Panc1 (cell line): Measurements from ENCODE around the gene NR6A1. TPM values are rescaled to one million over a fixed set of nuclear protein-coding genes. Genes with fewer than 3 reads are reported as not detected.

Experiments used
- ATAC-seq: fragments of 200-7000 bp; cut with Tn5 transposase; 2 replicates; pipeline ENCODE4 v1.9.1; 2020; ENCODE audit warnings: mild to moderate bottlenecking, moderate library complexity
- BruUV-seq: library from RNA; stranded (reverse); fragments of 400-500 nt; replicated peaks from 2 replicates; lab custom pipeline; 2021; lab: Mats Ljungman, UMichigan
- CTCF ChIA-PET: fragments of 300-600 bp; sonication (Branson Sonifier 250); formaldehyde crosslinking; loops from one replicate; lab custom pipeline; 2022; ENCODE audit warnings: antibody characterized with exemption; lab: Charles Lee
- POLR2A ChIA-PET: fragments of 300-600 bp; sonication (Branson Sonifier 250); formaldehyde crosslinking; loops from one replicate; lab custom pipeline; 2022; ENCODE audit warnings: antibody characterized with exemption; lab: Charles Lee
- DNase-seq: peaks from one replicate; pipeline ENCODE4 v3.0.0-alpha.2; 2010; ENCODE audit warnings: low read depth, low spot score
- H3K27ac ChIP-seq: 2 replicates; pipeline ENCODE4 v1.5.1; 2011; ENCODE audit warnings: mild to moderate bottlenecking, low read length, inconsistent platforms
- H3K27me3 ChIP-seq: fragments of 200-500 bp; sonication (Bioruptor generic); 2 replicates; pipeline ENCODE4 v1.6.0; 2014; ENCODE audit warnings: low read length, inconsistent platforms; ENCODE audit not compliant: control insufficient read depth, insufficient read depth
- H3K36me3 ChIP-seq: fragments of 200-500 bp; sonication (Bioruptor generic); 2 replicates; pipeline ENCODE4 v1.5.1; 2014; ENCODE audit warnings: inconsistent platforms, mild to moderate bottlenecking, low read length, moderate library complexity; ENCODE audit not compliant: control insufficient read depth, insufficient read depth
- H3K4me1 ChIP-seq: 2 replicates; pipeline ENCODE4 v1.5.1; 2011; ENCODE audit warnings: inconsistent platforms, mild to moderate bottlenecking, low read length, moderate library complexity; ENCODE audit not compliant: control insufficient read depth, insufficient read depth
- H3K4me3 ChIP-seq, 2 experiments: 2 replicates each; pipeline ENCODE4 v1.5.1; 2011 to 2012; ENCODE audit warnings: low read depth in 2 of 2, low read length in 2 of 2, mild to moderate bottlenecking in 2 of 2, inconsistent platforms in 1 of 2, moderate library complexity in 1 of 2
- H3K9me3 ChIP-seq: fragments of 200-500 bp; sonication (Bioruptor generic); 2 replicates; pipeline ENCODE4 v1.5.1; 2014; ENCODE audit warnings: low read depth, mild to moderate bottlenecking, inconsistent platforms, low read length, moderate library complexity; ENCODE audit not compliant: control insufficient read depth, insufficient read depth
- CTCF ChIP-seq: fragments of 450-650 bp; IDR thresholded peaks from 2 replicates; pipeline ENCODE4 v1.5.1; 2017; ENCODE audit warnings: mild to moderate bottlenecking
- POLR2AphosphoS5 ChIP-seq: IDR thresholded peaks from 2 replicates; pipeline ENCODE4 v1.6.1; 2012; ENCODE audit warnings: mild to moderate bottlenecking, low read depth, low read length, moderate library complexity
- REST ChIP-seq, 2 experiments: IDR thresholded peaks; 2 replicates each; pipeline ENCODE4 v1.6.1; 2011 to 2012; ENCODE audit warnings: low read depth in 2 of 2, control low read depth in 1 of 2, low read length in 1 of 2, mild to moderate bottlenecking in 1 of 2, moderate library complexity in 1 of 2; ENCODE audit not compliant: insufficient read depth in 1 of 2
- SIN3A ChIP-seq: IDR thresholded peaks from 2 replicates; pipeline ENCODE4 v1.6.1; 2012; ENCODE audit warnings: low read depth, mild to moderate bottlenecking, low read length, moderate library complexity, borderline replicate concordance; ENCODE audit not compliant: insufficient read depth
- TCF7L2 ChIP-seq: IDR thresholded peaks from 2 replicates; pipeline ENCODE4 v1.6.1; 2011; ENCODE audit warnings: mild to moderate bottlenecking, low read depth, low read length, inconsistent platforms
- in situ Hi-C: cut with HindIII; loops from 2 replicates; pipeline ENCODE4 v1.10.0; 2016; ENCODE audit warnings: low sequenced_read_pairs, low pct_unique_long_range_greater_than_20kb
- intact Hi-C: fragments of 100-400 bp; cut with micrococcal nuclease; formaldehyde crosslinking; loops from one replicate; pipeline ENCODE4 v1.10.0; 2022; ENCODE audit not compliant: unreplicated experiment
- total RNA-seq: library from RNA; stranded (reverse); gene quantifications from one replicate; pipeline ENCODE4 v1.2.1, GENCODE V29; 2021; ENCODE audit not compliant: unreplicated experiment

Gene NR6A1
- total RNA-seq, 1 experiment from 2014 or later = 7.6 TPM

- no peaks in the 10 kb centered on the region for H3K9me3 ChIP-seq
- ChIA-PET CTCF (no interaction called here), POLR2A (no interaction called here)
- H3K4me3 ChIP-seq = no peak overlapping the region
- DNase-seq (no peak), ATAC-seq (no peak)
- H3K36me3 ChIP-seq = no peaks in the 10 kb centered on the region
- no peak for TF ChIP-seq REST (IDR thresholded peaks at IDR 0.05; ENCODE audit: insufficient read depth in 1 of 2, low read depth in 2 of 2, low read length in 1 of 2)
- no peak for TF ChIP-seq POLR2AphosphoS5
- no peak for TF ChIP-seq SIN3A
- no peak for TF ChIP-seq CTCF
- TF ChIP-seq TCF7L2 = no peak
- intact Hi-C loops (no loop called here), in situ Hi-C loops (no loop called here)
- no peaks in the 10 kb centered on the region for H3K4me1 ChIP-seq
- no peaks in the 10 kb centered on the region; the same call in 1 of the 2 replicates for H3K27me3 ChIP-seq
- no TSS peak for BruUV-seq
- H3K27ac ChIP-seq = no peak overlapping the region
Observed at GRCh38 chr9:124501771-124502320, 269.3 kb downstream of the NR6A1 start.

- CTCF ChIA-PET = no interaction called here
- H3K27ac ChIP-seq = no peak overlapping the region
- DNase-seq (no peak), ATAC-seq (no peak)
- in situ Hi-C loops = no loop called here
- intact Hi-C loops = no loop called here
- BruUV-seq = no TSS peak
- TF ChIP-seq POLR2AphosphoS5 = no peak
- TF ChIP-seq CTCF = no peak
- H3K9me3 ChIP-seq = no peaks in the 10 kb centered on the region
- H3K4me3 ChIP-seq = no peak overlapping the region
- POLR2A ChIA-PET = no interaction called here
- H3K36me3 ChIP-seq = no peaks in the 10 kb centered on the region
- H3K4me1 ChIP-seq = no peaks in the 10 kb centered on the region
- no peaks in the 10 kb centered on the region; the same call in 1 of the 2 replicates for H3K27me3 ChIP-seq
Observed at GRCh38 chr9:124500796-124501611, 270.1 kb downstream of the NR6A1 start.
